Suprapubic skin (tissue), 4 donors: Measurements from ENCODE around the gene RHBDL2.

Experiments
- CTCF ChIP-seq, 2 donors: fragments of 200-600 bp in 1 of 2; fragments of 450-650 bp in 1 of 2; sonication (generic) in 1 of 2; IDR thresholded peaks; one replicate each; pipeline ENCODE4 v1.5.1; 2016 to 2019; ENCODE audit warnings: antibody characterized with exemption in 2 of 2, mild to moderate bottlenecking in 1 of 2, moderate library complexity in 1 of 2
- EP300 ChIP-seq: sonication (generic); formaldehyde crosslinking; IDR thresholded peaks from one replicate; pipeline ENCODE4 v1.6.1; 2017; ENCODE audit warnings: antibody characterized with exemption
- POLR2A ChIP-seq, 2 donors: fragments of 450-650 bp; IDR thresholded peaks; one replicate each; pipeline ENCODE4 v1.6.1; 2017; ENCODE audit warnings: antibody characterized with exemption in 2 of 2, mild to moderate bottlenecking in 2 of 2, moderate library complexity in 2 of 2
- POLR2AphosphoS5 ChIP-seq, 3 donors: sonication (generic); formaldehyde crosslinking; IDR thresholded peaks; one replicate each; pipeline ENCODE4 v1.6.1; 2017; ENCODE audit warnings: antibody characterized with exemption in 3 of 3

- TF ChIP-seq POLR2A (IDR thresholded peaks at IDR 0.05) (no peak), CTCF (IDR thresholded peaks at IDR 0.05) (no peak), EP300 (no peak), POLR2AphosphoS5 (IDR thresholded peaks at IDR 0.05) (no peak)
Observed at GRCh38 chr1:38942664-38943428, 1.2 kb upstream of the RHBDL2 start.
